ENCODE results near the gene NPAS4.

NPAS4 gene

DNA sequence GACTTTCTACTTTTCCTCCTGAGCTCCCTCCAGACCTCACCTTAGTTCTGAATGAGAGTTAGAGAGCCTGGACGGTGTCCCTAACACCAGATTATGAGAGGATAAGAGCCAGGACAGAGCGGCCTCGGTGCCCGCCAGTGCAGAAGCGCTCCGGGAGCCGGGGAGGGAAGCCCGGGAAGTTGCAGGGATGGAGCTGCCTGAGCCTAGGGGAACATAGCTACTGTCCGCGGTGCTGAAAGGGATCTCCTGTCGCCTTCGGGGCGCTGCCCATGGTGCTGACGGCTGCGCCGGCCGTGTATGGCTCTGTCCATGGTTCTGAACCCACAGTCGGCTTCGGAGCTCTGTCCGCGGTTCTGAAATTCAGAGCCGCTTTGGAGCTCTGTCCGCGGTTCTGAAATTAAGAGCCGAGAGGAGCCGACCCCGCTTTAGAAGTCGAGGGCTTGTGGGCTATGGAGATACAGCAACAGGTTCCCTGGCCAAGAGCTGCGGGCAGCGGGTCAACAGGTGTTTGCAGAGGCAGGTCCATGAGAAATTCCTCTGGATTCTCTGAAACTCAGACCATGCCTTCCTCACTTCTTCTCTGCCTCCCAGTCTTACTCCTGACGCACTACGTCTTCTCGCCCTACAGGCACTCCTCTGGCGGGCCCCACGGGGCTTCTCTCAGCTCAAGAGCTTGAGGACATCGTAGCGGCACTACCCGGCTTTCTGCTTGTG is 814 bp downstream of the NPAS4 start (continued):
- no peak for TF ChIP-seq PRDM10 (tag by site-specific recombination; IDR thresholded peaks at IDR 0.05)
- TF ChIP-seq ZNF658 (tag by site-specific recombination; IDR thresholded peaks at IDR 0.05), result no peak
- TF ChIP-seq ZNF549 (tag by site-specific recombination; IDR thresholded peaks at IDR 0.05), result no peak
- no peak for TF ChIP-seq ZNF747 (tag by site-specific recombination; IDR thresholded peaks at IDR 0.05)
- no peak for TF ChIP-seq ZNF791 (tag by site-specific recombination; IDR thresholded peaks at IDR 0.05)
- 0 out of 2 replicates have a peak, but pooled peaks have one; percentile 14 for TF ChIP-seq SP2 (tag by site-specific recombination; IDR thresholded peaks at IDR 0.05)
- no peak for TF ChIP-seq ZNF350 (tag by site-specific recombination; IDR thresholded peaks at IDR 0.05)
- no peak for TF ChIP-seq ZNF792 (tag by site-specific recombination; IDR thresholded peaks at IDR 0.05)
- TF ChIP-seq ZNF292 (tag by site-specific recombination; IDR thresholded peaks at IDR 0.05; ENCODE audit: borderline replicate concordance, low read depth), result no peak
- TF ChIP-seq ZNF600 (tag by site-specific recombination; IDR thresholded peaks at IDR 0.05), result peak; percentile 74
- TF ChIP-seq, protein P1, sequence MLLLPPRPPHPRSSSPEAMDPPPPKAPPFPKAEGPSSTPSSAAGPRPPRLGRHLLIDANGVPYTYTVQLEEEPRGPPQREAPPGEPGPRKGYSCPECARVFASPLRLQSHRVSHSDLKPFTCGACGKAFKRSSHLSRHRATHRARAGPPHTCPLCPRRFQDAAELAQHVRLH (tag by site-specific recombination; IDR thresholded peaks at IDR 0.05), result no peak; the same call in 1 of the 2 replicates
- TF ChIP-seq ZNF223 (tag by site-specific recombination; IDR thresholded peaks at IDR 0.05), result no peak
- no peak for TF ChIP-seq ZNF341 (tag by site-specific recombination; IDR thresholded peaks at IDR 0.05; ENCODE audit: low read depth)
- no peak for TF ChIP-seq GLI2 (tag by site-specific recombination; IDR thresholded peaks at IDR 0.05; ENCODE audit: borderline replicate concordance, low read depth)
- no peak for TF ChIP-seq ZNF521 (tag by site-specific recombination; IDR thresholded peaks at IDR 0.05)
- peak; percentile 79 for TF ChIP-seq ZBTB44 (tag by site-specific recombination; IDR thresholded peaks at IDR 0.05)
- TF ChIP-seq ZBTB21 (tag by site-specific recombination; IDR thresholded peaks at IDR 0.05), result peak; percentile 59; the same call in 1 of the 2 replicates
- no peak for TF ChIP-seq ZNF48 (tag by site-specific recombination; IDR thresholded peaks at IDR 0.05)
- no peak for TF ChIP-seq ZNF248 (tag by site-specific recombination; IDR thresholded peaks at IDR 0.05)
- TF ChIP-seq ZNF132 (tag by site-specific recombination; IDR thresholded peaks at IDR 0.05; ENCODE audit: borderline replicate concordance), result no peak
- TF ChIP-seq ZNF426 (tag by site-specific recombination; IDR thresholded peaks at IDR 0.05), result peak; percentile 21; the same call in 1 of the 2 replicates
- no peak for TF ChIP-seq SALL2 (tag by site-specific recombination; IDR thresholded peaks at IDR 0.05; ENCODE audit: borderline replicate concordance)
- TF ChIP-seq ZBTB8A (tag by site-specific recombination; IDR thresholded peaks at IDR 0.05), result peak; percentile 59
- TF ChIP-seq ZFHX2 (tag by site-specific recombination; conservative IDR thresholded peaks at IDR 0.05), result no peak
- no peak for TF ChIP-seq BCL11B (tag by site-specific recombination; IDR thresholded peaks at IDR 0.05; ENCODE audit: low read depth)
- no peak for TF ChIP-seq ZNF214 (tag by site-specific recombination; IDR thresholded peaks at IDR 0.05; ENCODE audit: borderline replicate concordance)
- no peak for TF ChIP-seq EGR2 (tag by site-specific recombination; IDR thresholded peaks at IDR 0.05; ENCODE audit: low read depth)
- no peak for TF ChIP-seq ZNF785 (tag by site-specific recombination; IDR thresholded peaks at IDR 0.05)
- TF ChIP-seq ZNF398 (tag by site-specific recombination; IDR thresholded peaks at IDR 0.05), result no peak
- no peak for TF ChIP-seq ZNF837 (tag by site-specific recombination; IDR thresholded peaks at IDR 0.05)
- TF ChIP-seq ZSCAN23 (tag by site-specific recombination; IDR thresholded peaks at IDR 0.05), result no peak; the same call in 1 of the 2 replicates
- TF ChIP-seq ZNF404 (tag by site-specific recombination; IDR thresholded peaks at IDR 0.05), result no peak
- TF ChIP-seq KLF16 (tag by site-specific recombination; IDR thresholded peaks at IDR 0.05), result peak; percentile 71; the same call in 1 of the 2 replicates
- TF ChIP-seq YY2 (tag by site-specific recombination; IDR thresholded peaks at IDR 0.05), result no peak
